GM21576 (cell line): Measurements from ENCODE around the gene MGME1.
A peak's percentile ranks its signal among the peaks of the same experiment; 100 is the strongest.
"Not testable (repeated sequence)": the region's sequence is repeated elsewhere in the genome, so short reads cannot be mapped to it uniquely, and the experiment has no call there.

ENCODE experiments used
- ATAC-seq: cut with Tn5 transposase; IDR thresholded peaks from one replicate; pipeline ENCODE4 v1.9.1; 2021; ENCODE audit warnings: mild to moderate bottlenecking, moderate library complexity; ENCODE audit not compliant: unreplicated experiment

Gene MGME1

DNA sequence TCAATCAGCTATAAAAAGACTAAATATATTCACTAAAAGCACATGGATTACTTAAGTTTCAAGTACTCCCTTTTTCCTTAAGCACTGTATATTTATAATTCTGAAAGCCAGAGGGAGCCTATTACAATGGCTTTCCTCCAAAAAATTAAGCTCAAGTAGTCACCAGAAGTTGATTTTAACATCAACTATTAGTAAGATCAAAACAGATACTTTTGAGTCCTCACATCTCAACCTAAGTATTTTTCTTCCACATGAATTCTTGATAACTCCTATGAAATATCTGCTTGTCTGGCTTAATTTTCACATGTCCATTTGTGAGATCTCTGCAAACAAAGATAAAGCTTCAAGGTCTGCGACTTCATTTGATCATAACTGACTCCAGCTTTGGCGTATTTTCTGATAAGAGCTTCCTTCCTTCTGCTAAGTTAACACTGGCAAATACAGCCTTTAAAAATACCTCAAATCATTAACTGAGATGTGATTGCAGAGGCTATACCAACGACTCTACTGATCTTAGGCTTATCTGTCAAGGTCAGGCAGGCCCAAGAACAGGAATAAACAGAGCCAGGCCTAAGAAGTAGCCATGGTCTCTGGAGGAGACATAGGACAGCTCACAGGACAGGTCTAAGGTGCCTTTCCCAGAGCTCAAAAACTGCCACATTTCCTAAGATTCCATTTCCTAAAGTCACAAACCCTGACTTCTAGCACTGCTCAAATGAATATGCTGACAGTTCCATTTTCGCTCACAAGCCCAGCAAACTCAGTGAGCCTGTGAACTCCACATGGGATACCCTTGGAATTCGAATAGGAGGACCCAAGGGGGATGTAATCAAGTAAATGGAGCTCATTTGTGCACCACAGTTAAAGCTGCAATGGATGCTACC, 10.2 kb upstream of the MGME1 start:
- ATAC-seq, result no peak

DNA sequence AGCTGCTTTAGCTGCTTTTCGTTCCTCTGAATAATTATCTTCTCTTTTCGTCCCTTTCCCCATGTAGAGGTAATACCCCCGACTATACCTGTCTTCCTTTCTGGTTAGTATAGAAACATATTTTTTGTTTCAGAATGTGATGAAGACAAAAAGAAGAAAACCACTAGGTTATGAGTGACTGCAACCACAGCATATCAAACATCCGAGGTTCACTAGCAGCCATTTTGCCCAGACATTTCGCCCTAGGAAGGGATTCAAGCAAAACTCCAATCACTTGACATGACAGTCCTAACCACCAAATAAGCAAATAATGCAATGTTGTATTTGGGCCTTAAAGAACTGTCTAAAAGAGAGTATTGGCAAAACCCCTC, 9.6 kb upstream of the MGME1 start:
- ATAC-seq, result no peak

DNA sequence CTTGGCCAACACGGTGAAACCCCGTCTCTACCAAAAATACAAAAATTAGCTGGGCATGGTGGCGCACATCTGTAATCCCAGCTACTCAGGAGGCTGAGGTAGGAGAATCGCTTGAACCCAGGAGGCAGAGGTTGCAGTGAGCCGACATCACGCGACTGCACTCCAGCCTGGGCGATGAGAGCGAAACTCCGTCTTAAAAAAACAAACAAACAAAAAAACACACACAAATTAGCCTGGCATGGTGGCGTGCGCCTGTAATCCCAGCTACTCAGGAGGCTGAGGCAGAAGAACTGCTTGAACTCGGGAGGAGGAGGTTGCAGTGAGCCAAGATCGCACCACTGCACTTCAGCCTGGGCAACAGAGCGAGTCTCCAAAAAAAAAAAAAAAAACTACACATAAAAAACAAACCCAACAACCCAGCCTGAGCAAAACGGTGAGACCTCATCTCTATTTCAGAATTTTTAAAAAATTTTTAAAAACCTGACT, 8.4 kb upstream of the MGME1 start:
- not testable (repeated sequence) for ATAC-seq

DNA sequence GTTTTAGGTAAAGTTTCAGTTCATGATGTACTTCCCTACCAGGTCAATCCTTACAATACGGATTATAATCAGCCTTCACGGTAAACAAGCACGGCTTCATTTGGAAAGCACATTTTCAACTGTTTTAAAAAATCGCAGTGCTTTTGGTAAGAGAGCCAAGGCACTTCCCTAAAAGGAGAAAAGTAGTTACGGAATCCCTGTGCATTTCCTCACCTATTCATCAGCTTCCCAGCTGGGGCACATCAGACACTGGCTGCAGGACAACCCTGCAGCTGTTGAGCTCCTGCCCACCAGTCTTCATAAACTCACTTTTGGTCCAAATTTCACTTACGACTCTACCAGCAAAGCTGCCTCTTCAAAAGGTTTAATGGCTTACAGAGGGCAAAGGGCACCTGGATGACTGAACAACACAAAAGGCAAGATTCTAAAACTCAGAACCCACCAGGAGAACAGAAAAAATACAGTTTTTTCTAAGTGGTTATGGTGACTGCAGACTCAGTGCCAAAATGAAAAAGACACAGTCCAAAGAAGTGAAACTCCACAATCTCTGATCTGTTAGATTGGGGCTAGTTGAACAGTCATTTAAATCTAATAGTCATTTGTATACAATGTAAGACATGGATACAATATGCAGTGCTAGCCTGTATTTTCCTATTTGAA, 7.8 kb upstream of the MGME1 start:
- ATAC-seq, result no peak

DNA sequence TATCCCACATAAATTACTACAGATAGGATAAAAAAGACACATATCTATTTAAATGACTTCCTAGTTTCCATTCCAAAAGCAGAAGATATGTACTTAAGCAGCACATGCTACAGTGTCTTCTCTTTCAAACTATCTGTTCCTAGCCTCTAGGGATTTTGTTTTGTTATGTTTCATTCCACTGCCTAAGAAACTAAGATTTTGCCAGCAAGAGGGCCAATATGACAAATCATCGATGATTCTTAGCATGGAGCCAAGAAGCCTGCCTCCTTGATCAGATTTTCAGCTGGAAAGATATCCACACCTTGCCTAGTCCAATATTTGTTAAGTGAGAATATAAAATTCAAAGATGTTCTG, 7.3 kb upstream of the MGME1 start:
- no peak for ATAC-seq

GRCh38 chr20:17963114-17963897, 5.5 kb upstream of the MGME1 start:
- no peak for ATAC-seq

- ATAC-seq, result no peak
Observed at GRCh38 chr20:17964073-17964472, 4.7 kb upstream of the MGME1 start.

- ATAC-seq, result no peak
Observed at GRCh38 chr20:17964632-17965031, 4.2 kb upstream of the MGME1 start.

GRCh38 chr20:17965042-17965697, 3.6 kb upstream of the MGME1 start:
- no peak for ATAC-seq

DNA sequence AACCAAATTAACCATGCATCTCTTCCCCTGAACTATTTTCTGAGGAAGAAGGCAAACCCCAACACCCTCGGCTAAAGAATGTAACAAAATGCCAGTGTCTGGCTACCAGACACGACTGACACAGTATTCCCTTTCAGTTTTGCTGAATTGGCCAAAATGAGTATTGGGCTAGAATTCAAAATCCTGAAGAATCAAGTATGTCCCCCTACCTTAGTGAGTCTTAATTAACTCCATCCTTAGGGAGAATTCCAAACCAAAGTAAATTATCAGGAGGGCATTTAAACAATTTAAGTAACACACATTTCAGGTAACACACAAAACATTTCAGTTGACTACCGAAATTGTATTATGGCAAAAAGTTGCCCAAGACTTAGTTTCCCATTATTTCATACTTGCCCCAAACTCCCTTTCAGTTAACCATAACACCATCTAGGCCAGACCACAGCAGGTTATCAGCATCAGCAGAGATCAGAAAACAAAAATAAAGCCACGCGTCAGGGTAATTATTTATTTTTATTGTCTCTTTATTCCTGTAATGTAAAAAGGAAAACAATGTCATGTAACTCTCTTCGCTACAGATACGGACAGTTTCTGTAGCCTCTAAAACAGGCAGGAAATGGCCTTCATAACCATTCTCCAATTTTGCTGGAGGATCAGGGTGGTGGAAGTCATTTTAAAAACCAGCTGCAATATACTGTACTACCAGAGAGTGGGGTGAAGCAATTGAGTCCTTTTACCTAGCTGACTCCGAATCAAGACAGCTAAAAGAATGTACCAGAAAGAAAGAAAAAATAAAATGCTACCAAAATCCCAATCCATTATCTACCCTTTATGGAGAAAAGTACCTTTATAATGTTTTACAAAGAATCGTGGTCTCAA, 2.1 kb upstream of the MGME1 start:
- no peak for ATAC-seq

GRCh38 chr20:17967521-17968365, 1.1 kb upstream of the MGME1 start:
- no peak for ATAC-seq

GRCh38 chr20:17969278-17969883, 563 bp downstream of the MGME1 start:
- peak; percentile 2 for ATAC-seq

DNA sequence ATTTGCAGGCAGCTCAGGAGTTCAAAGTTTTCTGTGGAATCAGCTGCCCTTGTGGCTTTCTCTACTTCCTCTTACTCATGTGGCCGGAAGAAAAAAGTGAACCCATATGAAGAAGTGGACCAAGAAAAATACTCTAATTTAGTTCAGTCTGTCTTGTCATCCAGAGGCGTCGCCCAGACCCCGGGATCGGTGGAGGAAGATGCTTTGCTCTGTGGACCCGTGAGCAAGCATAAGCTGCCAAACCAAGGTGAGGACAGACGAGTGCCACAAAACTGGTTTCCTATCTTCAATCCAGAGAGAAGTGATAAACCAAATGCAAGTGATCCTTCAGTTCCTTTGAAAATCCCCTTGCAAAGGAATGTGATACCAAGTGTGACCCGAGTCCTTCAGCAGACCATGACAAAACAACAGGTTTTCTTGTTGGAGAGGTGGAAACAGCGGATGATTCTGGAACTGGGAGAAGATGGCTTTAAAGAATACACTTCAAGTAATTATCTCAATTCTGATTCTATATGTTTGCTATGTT, 1.1 kb downstream of the MGME1 start:
- ATAC-seq, result no peak

- no peak for ATAC-seq
Observed at GRCh38 chr20:17971300-17972013, 2.6 kb downstream of the MGME1 start.

DNA sequence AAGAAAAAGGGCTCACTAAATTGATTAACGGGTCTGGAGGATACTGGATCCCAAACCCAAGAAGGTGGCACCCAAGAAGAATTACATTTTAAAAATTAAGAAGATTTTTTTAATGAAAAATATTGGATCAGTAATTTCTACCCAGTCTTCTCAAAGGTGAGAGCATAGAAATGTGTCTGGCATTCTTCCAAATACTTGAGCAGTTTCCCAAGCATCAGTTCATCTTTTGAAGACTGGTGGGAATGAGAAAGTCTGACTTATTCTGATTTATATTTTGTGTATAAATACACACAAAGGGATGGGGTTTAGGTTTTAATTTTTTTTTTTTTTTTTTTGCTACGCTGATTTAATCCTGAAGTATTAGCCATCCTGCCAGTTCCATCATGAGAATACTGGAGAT, 3.3 kb downstream of the MGME1 start:
- no peak for ATAC-seq

GRCh38 chr20:17976305-17976704, 7.5 kb downstream of the MGME1 start:
- no peak for ATAC-seq

DNA sequence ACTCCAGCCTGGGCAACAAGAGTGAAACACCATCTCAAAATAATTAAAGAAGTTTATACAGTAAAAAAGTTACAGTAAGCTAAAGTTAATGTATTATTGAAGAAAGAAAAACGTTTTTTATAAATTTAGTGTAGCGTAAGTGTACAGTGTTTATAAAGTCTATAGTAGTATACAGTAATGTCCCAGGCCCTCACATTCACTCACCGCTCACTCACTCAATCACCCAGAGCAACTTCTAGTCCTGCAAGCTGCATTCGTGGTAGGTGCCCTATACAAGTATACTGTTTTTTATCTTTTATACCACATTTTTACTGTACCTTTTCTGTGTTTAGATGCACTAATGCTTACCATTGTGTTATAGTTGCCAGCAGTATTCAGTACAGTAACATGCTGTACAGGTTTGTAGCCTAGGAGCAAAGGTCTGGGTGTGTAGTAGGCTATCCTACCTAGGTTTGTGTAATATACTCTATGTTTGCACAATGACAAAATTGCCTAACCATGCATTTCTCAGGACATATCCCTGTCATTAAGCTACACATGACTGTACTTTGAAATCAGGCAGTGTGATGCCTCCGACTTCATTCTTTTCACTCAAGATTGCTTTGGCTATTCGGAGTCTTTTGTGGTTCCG, 16.7 kb downstream of the MGME1 start:
- ATAC-seq, result no peak
